ENCODE data around the gene INTS15.

GRCh38 chr7:6648815-6649104 lies 58.9 kb downstream of the INTS15 start:
- no peak for TF ChIP-seq CTCF (IDR thresholded peaks at IDR 0.05)
- TF ChIP-seq POLR2AphosphoS5 (IDR thresholded peaks at IDR 0.05) = no peak
- no peak for TF ChIP-seq POLR2A (IDR thresholded peaks at IDR 0.05)

Measured in suprapubic skin (tissue), 4 donors.